HEK293 (cell line): ENCODE measurements around the gene CECR2.

Experiments used
- CTCF ChIA-PET: fragments of 350-600 bp; formaldehyde crosslinking; extraction: SDS; loops from one replicate; lab custom pipeline; 2021; ENCODE audit warnings: antibody characterized with exemption; lab: Yijun Ruan, JAX
- POLR2A ChIA-PET: fragments of 300-600 bp; formaldehyde crosslinking; extraction: SDS; loops from one replicate; lab custom pipeline; 2020; ENCODE audit warnings: antibody characterized with exemption, inconsistent platforms; lab: Yijun Ruan, JAX
- H3K27ac ChIP-seq: fragments of 200-500 bp; sonication (Bioruptor generic); 2 replicates; pipeline ENCODE4 v1.5.1; 2014; ENCODE audit warnings: low read depth, low read length, control low read depth, inconsistent platforms; ENCODE audit errors: extremely low read depth
- H3K36me3 ChIP-seq, 2 experiments: fragments of 200-500 bp in 1 of 2; sonication (Bioruptor generic) in 1 of 2; 1 replicate in 1 of 2; 2 replicates in 1 of 2; pipeline ENCODE4 v1.5.1; 2014 to 2017; ENCODE audit warnings: inconsistent platforms in 2 of 2, low read length in 2 of 2; ENCODE audit not compliant: control insufficient read depth in 2 of 2, insufficient read depth in 1 of 2
- H3K4me1 ChIP-seq: fragments of 200-500 bp; sonication (Bioruptor generic); 2 replicates; pipeline ENCODE4 v1.5.1; 2014; ENCODE audit warnings: mild to moderate bottlenecking, low read length, inconsistent platforms; ENCODE audit not compliant: control insufficient read depth, insufficient read depth
- H3K4me3 ChIP-seq: 2 replicates; pipeline ENCODE4 v1.5.1; 2011; ENCODE audit warnings: low read depth, mild to moderate bottlenecking, control low read depth, low read length, moderate library complexity
- H3K9me3 ChIP-seq: fragments of 200-500 bp; sonication (Bioruptor generic); 2 replicates; pipeline ENCODE4 v1.5.1; 2014; ENCODE audit warnings: low read depth, low read length, inconsistent platforms; ENCODE audit not compliant: control insufficient read depth, insufficient read depth
- BCL11A ChIP-seq: fragments of 450-650 bp; formaldehyde crosslinking; IDR thresholded peaks from 2 replicates; pipeline ENCODE4 v1.5.1; 2016; ENCODE audit warnings: low read depth, missing biosample characterization, missing genetic modification characterization
- BCL11B ChIP-seq: fragments of 450-650 bp; formaldehyde crosslinking; IDR thresholded peaks from 2 replicates; pipeline ENCODE4 v1.5.1; 2016; ENCODE audit warnings: low read depth, missing biosample characterization, missing genetic modification characterization
- HOXA7 ChIP-seq: sonication (generic); formaldehyde crosslinking; IDR thresholded peaks from 2 replicates; pipeline ENCODE4 v1.8.1; 2022; ENCODE audit warnings: missing genetic modification reagents, borderline replicate concordance
- PRDM1 ChIP-seq: fragments of 450-650 bp; formaldehyde crosslinking; IDR thresholded peaks from 2 replicates; pipeline ENCODE4; 2016; ENCODE audit warnings: missing biosample characterization, missing genetic modification characterization
- PRDM10 ChIP-seq: fragments of 450-650 bp; formaldehyde crosslinking; IDR thresholded peaks from 2 replicates; pipeline ENCODE4 v1.5.1; 2016; ENCODE audit warnings: missing biosample characterization, missing genetic modification characterization
- RBAK ChIP-seq: fragments of 450-650 bp; formaldehyde crosslinking; IDR thresholded peaks from 2 replicates; pipeline ENCODE4 v1.5.1; 2016; ENCODE audit warnings: missing biosample characterization, missing genetic modification characterization
- TCF7L2 ChIP-seq: IDR thresholded peaks from 2 replicates; pipeline ENCODE4 v1.6.1; 2011; ENCODE audit warnings: low read depth, mild to moderate bottlenecking, inconsistent platforms, low read length, moderate library complexity, borderline replicate concordance
- YY1 ChIP-seq: fragments of 450-650 bp; formaldehyde crosslinking; IDR thresholded peaks from 2 replicates; pipeline ENCODE4 v1.5.1; 2018; ENCODE audit warnings: missing biosample characterization, missing genetic modification characterization
- ZBTB10 ChIP-seq: fragments of 450-650 bp; formaldehyde crosslinking; IDR thresholded peaks from 2 replicates; pipeline ENCODE4 v1.5.1; 2016; ENCODE audit warnings: missing biosample characterization, missing genetic modification characterization
- ZBTB17 ChIP-seq: fragments of 450-650 bp; formaldehyde crosslinking; IDR thresholded peaks from 2 replicates; pipeline ENCODE4 v1.5.1; 2016; ENCODE audit warnings: missing biosample characterization, missing genetic modification characterization
- ZBTB20 ChIP-seq: fragments of 450-650 bp; formaldehyde crosslinking; IDR thresholded peaks from 2 replicates; pipeline ENCODE4 v1.5.1; 2016; ENCODE audit warnings: missing biosample characterization, missing genetic modification characterization
- ZBTB8A ChIP-seq: fragments of 450-650 bp; formaldehyde crosslinking; IDR thresholded peaks from 2 replicates; pipeline ENCODE4 v1.5.1; 2016; ENCODE audit warnings: missing biosample characterization, missing genetic modification characterization
- ZIC2 ChIP-seq: fragments of 450-650 bp; formaldehyde crosslinking; IDR thresholded peaks from 2 replicates; pipeline ENCODE4 v1.5.1; 2016; ENCODE audit warnings: missing biosample characterization, missing genetic modification characterization
- ZNF114 ChIP-seq: fragments of 450-650 bp; formaldehyde crosslinking; IDR thresholded peaks from 2 replicates; pipeline ENCODE4 v1.5.0; 2017; ENCODE audit warnings: missing biosample characterization, missing genetic modification characterization
- ZNF138 ChIP-seq: fragments of 450-650 bp; formaldehyde crosslinking; IDR thresholded peaks from 2 replicates; pipeline ENCODE4 v1.5.1; 2016; ENCODE audit warnings: missing biosample characterization, missing genetic modification characterization, borderline replicate concordance
- ZNF223 ChIP-seq: fragments of 450-650 bp; formaldehyde crosslinking; IDR thresholded peaks from 2 replicates; pipeline ENCODE4 v1.5.1; 2016; ENCODE audit warnings: missing biosample characterization, missing genetic modification characterization
- ZNF335 ChIP-seq: fragments of 450-650 bp; formaldehyde crosslinking; conservative IDR thresholded peaks from 2 replicates; pipeline ENCODE4 v1.5.1; 2016; ENCODE audit warnings: missing biosample characterization, missing genetic modification characterization
- ZNF341 ChIP-seq: fragments of 450-650 bp; formaldehyde crosslinking; IDR thresholded peaks from 2 replicates; pipeline ENCODE4; 2016; ENCODE audit warnings: low read depth, missing biosample characterization, missing genetic modification characterization
- ZNF37A ChIP-seq: fragments of 450-650 bp; IDR thresholded peaks from 2 replicates; pipeline ENCODE4 v1.5.1; 2018; ENCODE audit warnings: missing biosample characterization, missing genetic modification characterization
- ZNF416 ChIP-seq: fragments of 450-650 bp; formaldehyde crosslinking; IDR thresholded peaks from 2 replicates; pipeline ENCODE4 v1.5.1; 2016; ENCODE audit warnings: missing biosample characterization, missing genetic modification characterization
- ZNF529 ChIP-seq: fragments of 450-650 bp; formaldehyde crosslinking; IDR thresholded peaks from 2 replicates; pipeline ENCODE4 v1.5.1; 2017; ENCODE audit warnings: missing genetic modification characterization, missing biosample characterization; ENCODE audit not compliant: insufficient replicate concordance
- ZNF623 ChIP-seq: fragments of 450-650 bp; formaldehyde crosslinking; IDR thresholded peaks from 2 replicates; pipeline ENCODE4 v1.5.1; 2016; ENCODE audit warnings: missing biosample characterization, missing genetic modification characterization

The CECR2 gene

GRCh38 chr22:17370766-17371432 is 1.6 kb downstream of the CECR2 start:
- no peak for TF ChIP-seq ZNF138
- TF ChIP-seq BCL11B (tag by site-specific recombination) = peak; percentile 10; the same call in 1 of the 2 replicates
- TF ChIP-seq ZNF623 (tag by site-specific recombination) = no peak
- TF ChIP-seq ZBTB20 (tag by site-specific recombination) = peak; percentile 13; the same call in 1 of the 2 replicates
- TF ChIP-seq BCL11A (tag by site-specific recombination) = peak; percentile 88; the same call in 1 of the 2 replicates
- no peak for TF ChIP-seq ZNF416
- no peak for TF ChIP-seq RBAK (tag by site-specific recombination)
- no peak for TF ChIP-seq ZNF37A
- 0 out of 2 replicates have a peak, but pooled peaks have one; percentile 62 for TF ChIP-seq TCF7L2
- TF ChIP-seq PRDM1 (tag by site-specific recombination) = no peak
- TF ChIP-seq ZIC2 (tag by site-specific recombination) = 0 out of 2 replicates have a peak, but pooled peaks have one; percentile 3
- peak; percentile 93 for TF ChIP-seq ZNF335 (tag by site-specific recombination)
- peak; percentile 76 for TF ChIP-seq ZBTB17 (tag by site-specific recombination)
- TF ChIP-seq ZNF341 (tag by site-specific recombination) = peak; percentile 66
- TF ChIP-seq ZBTB8A (tag by site-specific recombination) = peak; percentile 7; the same call in 1 of the 2 replicates
- TF ChIP-seq, all 188 proteins: peak for 9
- Histone ChIP-seq H3K4me1 (peaks cover 3% of the 10 kb centered on the region), H3K9me3 (no peaks in the 10 kb centered on the region), H3K27ac (peak overlapping the region; percentile 90; the same call in 1 of the 2 replicates), H3K4me3 (peak overlapping the region; percentile 92), H3K36me3 (no peaks in the 10 kb centered on the region)
- ChIA-PET CTCF (interaction anchor here (0.6 to 2.6 kb wide), 6 partner anchors 18 to 199 kb away, joined by 3 to 16 read pairs (median 5); no protein-coding TSS in a partner anchor), POLR2A (interaction anchor here (1.2 to 4.6 kb wide), 4 partner anchors 9 to 199 kb away, joined by 3 to 25 read pairs (median 10); no protein-coding TSS in a partner anchor)

- no peak for TF ChIP-seq ZNF529
- 0 out of 2 replicates have a peak, but pooled peaks have one; percentile 50 for TF ChIP-seq YY1 (tag by site-specific recombination)
- TF ChIP-seq ZNF114 (tag by site-specific recombination) = no peak
- TF ChIP-seq PRDM10 (tag by site-specific recombination) = peak; percentile 38
- no peak for TF ChIP-seq HOXA7 (CRISPR knock-in tag)
- TF ChIP-seq ZBTB10 (tag by site-specific recombination) = no peak
- TF ChIP-seq ZNF223 (tag by site-specific recombination) = 0 out of 2 replicates have a peak, but pooled peaks have one; percentile 45
- POLR2A ChIA-PET = interaction anchor here (1.8 to 4.6 kb wide), 3 partner anchors 8 to 200 kb away, joined by 7 to 25 read pairs (median 13); no protein-coding TSS in a partner anchor
- Histone ChIP-seq H3K27ac (no peak overlapping the region), H3K4me3 (peak overlapping the region; percentile 92), H3K9me3 (no peaks in the 10 kb centered on the region), H3K4me1 (peaks cover 3% of the 10 kb centered on the region), H3K36me3 (no peaks in the 10 kb centered on the region)
- CTCF ChIA-PET = interaction anchor here (0.6 to 2.6 kb wide), 6 partner anchors 17 to 200 kb away, joined by 3 to 16 read pairs (median 5); no protein-coding TSS in a partner anchor
Observed at GRCh38 chr22:17371448-17371847, 2.2 kb downstream of the CECR2 start.
